ENCODE measurements around the gene LDAH.

Gene LDAH

GRCh38 chr2:20671736-20672080 lies 151.2 kb downstream of the LDAH start:
- Histone ChIP-seq H3K4me3 (ENCODE audit: low read depth, low read length) (no peak overlapping the region), H3K36me3 (ENCODE audit: control insufficient read depth in 2 of 2, insufficient read depth in 1 of 2, low read length in 2 of 2) (peaks cover 0 to 58% of the 10 kb centered on the region in 2 experiments; a peak in 1 of 3 replicates), H3K4me1 (ENCODE audit: control insufficient read depth, insufficient read depth, low read length) (no peaks in the 10 kb centered on the region), H3K9me3 (ENCODE audit: control insufficient read depth, insufficient read depth, low read depth, low read length) (no peaks in the 10 kb centered on the region), H3K27ac (ENCODE audit: extremely low read depth, low read depth, low read length) (no peak overlapping the region)
- ChIA-PET CTCF (interaction anchor here (0.6 to 1.1 kb wide), 3 partner anchors 11 to 291 kb away, joined by 4 read pairs; no protein-coding TSS in a partner anchor), POLR2A (no interaction called here)
- TF ChIP-seq ZNF114 (tag by site-specific recombination; IDR thresholded peaks at IDR 0.05) = no peak
- TF ChIP-seq GLI2 (tag by site-specific recombination; IDR thresholded peaks at IDR 0.05; ENCODE audit: borderline replicate concordance, low read depth) = no peak
- TF ChIP-seq ZFP3 (tag by site-specific recombination; IDR thresholded peaks at IDR 0.05; ENCODE audit: low read depth) = no peak
- no peak for TF ChIP-seq ZBTB6 (tag by site-specific recombination; IDR thresholded peaks at IDR 0.05)
- TF ChIP-seq ZNF768 (tag by site-specific recombination; IDR thresholded peaks at IDR 0.05) = no peak
- no peak for TF ChIP-seq ZNF76 (tag by site-specific recombination; IDR thresholded peaks at IDR 0.05; ENCODE audit: borderline replicate concordance, low read depth)
- TF ChIP-seq ZNF449 (tag by site-specific recombination; IDR thresholded peaks at IDR 0.05) = no peak
- no peak for TF ChIP-seq REST (tag by site-specific recombination; IDR thresholded peaks at IDR 0.05)
- no peak for TF ChIP-seq GLIS2 (tag by site-specific recombination; IDR thresholded peaks at IDR 0.05)
- TF ChIP-seq HOXD13 (CRISPR knock-in tag; IDR thresholded peaks at IDR 0.05; ENCODE audit: borderline replicate concordance) = no peak
- TF ChIP-seq ZNF629 (tag by site-specific recombination; IDR thresholded peaks at IDR 0.05) = no peak
- TF ChIP-seq ZSCAN23 (tag by site-specific recombination; IDR thresholded peaks at IDR 0.05) = no peak
- TF ChIP-seq ZNF658 (tag by site-specific recombination; IDR thresholded peaks at IDR 0.05) = no peak

- POLR2A ChIA-PET = no interaction called here
- TF ChIP-seq ZNF248 (tag by site-specific recombination; IDR thresholded peaks at IDR 0.05) (no peak), ZNF664 (tag by site-specific recombination; IDR thresholded peaks at IDR 0.05) (no peak), ZNF529 (tag by site-specific recombination; IDR thresholded peaks at IDR 0.05; ENCODE audit: insufficient replicate concordance) (no peak), OVOL3 (tag by site-specific recombination; IDR thresholded peaks at IDR 0.05) (no peak), ZBTB6 (tag by site-specific recombination; IDR thresholded peaks at IDR 0.05) (no peak), BCL6B (tag by site-specific recombination; IDR thresholded peaks at IDR 0.05) (no peak), WT1 (tag by site-specific recombination; IDR thresholded peaks at IDR 0.05) (no peak), ZNF623 (tag by site-specific recombination; IDR thresholded peaks at IDR 0.05) (no peak), YY2 (tag by site-specific recombination; IDR thresholded peaks at IDR 0.05) (no peak)
- Histone ChIP-seq H3K36me3 (ENCODE audit: control insufficient read depth in 2 of 2, insufficient read depth in 1 of 2, low read length in 2 of 2) (peaks cover 0 to 53% of the 10 kb centered on the region in 2 experiments; a peak in 1 of 3 replicates), H3K27ac (ENCODE audit: extremely low read depth, low read depth, low read length) (no peak overlapping the region), H3K4me1 (ENCODE audit: control insufficient read depth, insufficient read depth, low read length) (no peaks in the 10 kb centered on the region), H3K4me3 (ENCODE audit: low read depth, low read length) (no peak overlapping the region), H3K9me3 (ENCODE audit: control insufficient read depth, insufficient read depth, low read depth, low read length) (no peaks in the 10 kb centered on the region)
- CTCF ChIA-PET = interaction anchor here (0.6 to 1.0 kb wide), 2 partner anchors 10 to 16 kb away, joined by 4 read pairs; no protein-coding TSS in a partner anchor
These were observed 151.7 kb downstream of the LDAH start for GRCh38 chr2:20671036-20671735.
